Ishikawa (cell line): ENCODE data around the gene COL24A1.

ENCODE experiments used
- EP300 ChIP-seq: IDR thresholded peaks from 2 replicates; pipeline ENCODE4 v1.6.1; 2012; ENCODE audit warnings: borderline replicate concordance
- TF ChIP-seq, protein P1 (sequence below): IDR thresholded peaks from 2 replicates; pipeline ENCODE4 v1.6.1; 2012
- TF ChIP-seq, protein P2 (sequence below): IDR thresholded peaks from 2 replicates; pipeline ENCODE4 v1.6.1; 2012

DNA sequence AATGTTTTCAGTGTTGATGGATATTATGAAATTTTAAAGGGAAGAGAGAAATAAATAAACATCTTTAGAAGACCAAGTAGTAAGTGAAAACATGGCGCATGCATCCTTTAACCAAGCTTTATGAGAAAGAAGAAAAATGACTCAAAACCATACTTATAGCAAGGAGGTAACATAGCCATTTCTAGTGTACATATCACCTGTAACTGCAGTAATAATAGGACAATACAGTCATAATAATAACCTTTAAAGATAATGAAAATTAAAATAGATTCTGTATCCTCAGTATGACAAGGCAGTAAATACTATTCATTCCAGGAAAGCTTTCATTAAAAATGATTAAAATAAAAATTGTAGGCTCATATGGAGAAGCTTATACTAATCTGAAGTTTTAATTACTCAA, 141.2 kb downstream of the COL24A1 start:
- no peak for TF ChIP-seq EP300
- TF ChIP-seq, protein P1, sequence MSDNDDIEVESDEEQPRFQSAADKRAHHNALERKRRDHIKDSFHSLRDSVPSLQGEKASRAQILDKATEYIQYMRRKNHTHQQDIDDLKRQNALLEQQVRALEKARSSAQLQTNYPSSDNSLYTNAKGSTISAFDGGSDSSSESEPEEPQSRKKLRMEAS: no peak
- TF ChIP-seq, protein P2, sequence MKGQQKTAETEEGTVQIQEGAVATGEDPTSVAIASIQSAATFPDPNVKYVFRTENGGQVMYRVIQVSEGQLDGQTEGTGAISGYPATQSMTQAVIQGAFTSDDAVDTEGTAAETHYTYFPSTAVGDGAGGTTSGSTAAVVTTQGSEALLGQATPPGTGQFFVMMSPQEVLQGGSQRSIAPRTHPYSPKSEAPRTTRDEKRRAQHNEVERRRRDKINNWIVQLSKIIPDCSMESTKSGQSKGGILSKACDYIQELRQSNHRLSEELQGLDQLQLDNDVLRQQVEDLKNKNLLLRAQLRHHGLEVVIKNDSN: no peak
